GM23248 (cell line): Measurements from ENCODE around the gene PIGH. TPM values are rescaled to one million over a fixed set of nuclear protein-coding genes. Genes with fewer than 3 reads are reported as not detected.

Experiments used
- DNase-seq: peaks from one replicate; pipeline ENCODE4 v3.0.0-alpha.2; 2015
- H2AFZ ChIP-seq: fragments of 200-600 bp; sonication (generic); 2 replicates; pipeline ENCODE4 v1.6.1; 2016; ENCODE audit warnings: antibody characterized with exemption
- H3F3A ChIP-seq: fragments of 200-600 bp; sonication (generic); 2 replicates; pipeline ENCODE4 v1.6.1; 2016; ENCODE audit warnings: mild to moderate bottlenecking, antibody characterized with exemption, mixed run types; ENCODE audit not compliant: insufficient read depth
- H3K27ac ChIP-seq: fragments of 200-600 bp; sonication (generic); 2 replicates; pipeline ENCODE4 v1.5.1; 2016; ENCODE audit warnings: mild to moderate bottlenecking
- H3K27me3 ChIP-seq: fragments of 200-600 bp; sonication (generic); replicated peaks from 2 replicates; pipeline ENCODE4 v1.6.1; 2016; ENCODE audit warnings: mild to moderate bottlenecking; ENCODE audit not compliant: insufficient read depth
- H3K36me3 ChIP-seq: fragments of 200-600 bp; sonication (generic); 2 replicates; pipeline ENCODE4 v1.6.1; 2016; ENCODE audit warnings: low read depth, mild to moderate bottlenecking
- H3K4me1 ChIP-seq: fragments of 200-600 bp; sonication (generic); 2 replicates; pipeline ENCODE4 v1.6.1; 2016; ENCODE audit warnings: mild to moderate bottlenecking; ENCODE audit not compliant: insufficient read depth
- H3K4me2 ChIP-seq: fragments of 200-600 bp; sonication (generic); one replicate; pipeline ENCODE4 v1.6.1; 2016; ENCODE audit warnings: mild to moderate bottlenecking; ENCODE audit not compliant: unreplicated experiment
- H3K4me3 ChIP-seq: fragments of 200-600 bp; sonication (generic); 2 replicates; pipeline ENCODE4 v1.5.1; 2016; ENCODE audit warnings: mild to moderate bottlenecking
- H3K79me2 ChIP-seq: fragments of 200-600 bp; sonication (generic); 2 replicates; pipeline ENCODE4 v1.6.1; 2016; ENCODE audit warnings: mild to moderate bottlenecking; ENCODE audit not compliant: insufficient read depth
- H3K9ac ChIP-seq: fragments of 200-600 bp; sonication (generic); 2 replicates; pipeline ENCODE4 v1.6.1; 2016; ENCODE audit warnings: mild to moderate bottlenecking
- H3K9me2 ChIP-seq: fragments of 200-600 bp; sonication (generic); 2 replicates; pipeline ENCODE4 v1.6.1; 2016; ENCODE audit warnings: mixed run types, mild to moderate bottlenecking, moderate library complexity; ENCODE audit not compliant: insufficient read depth
- H3K9me3 ChIP-seq: fragments of 200-600 bp; sonication (generic); one replicate; pipeline ENCODE4 v1.6.1; 2017; ENCODE audit warnings: low read depth
- H4K20me1 ChIP-seq: fragments of 200-600 bp; sonication (generic); 2 replicates; pipeline ENCODE4 v1.6.0; 2016; ENCODE audit not compliant: insufficient read depth
- EZH2 ChIP-seq: fragments of 200-600 bp; sonication (generic); IDR thresholded peaks from 2 replicates; pipeline ENCODE4 v1.6.1; 2018; ENCODE audit warnings: antibody characterized with exemption, mild to moderate bottlenecking; ENCODE audit not compliant: insufficient read depth, poor library complexity, severe bottlenecking
- EZH2phosphoT487 ChIP-seq: fragments of 200-600 bp; sonication (generic); IDR thresholded peaks from 2 replicates; pipeline ENCODE4 v1.6.1; 2018; ENCODE audit warnings: antibody characterized with exemption, moderate library complexity, mild to moderate bottlenecking, low read depth; ENCODE audit not compliant: insufficient read depth
- WGBS, 2 experiments: methylation state at CpG; one replicate each; pipeline ENCODE4 v1.1.6; 2015 to 2017; ENCODE audit warnings: low lambda C conversion rate in 2 of 2, low coverage in 1 of 2; ENCODE audit errors: missing lambda C conversion rate in 2 of 2; 5-methylcytosine and 5-hydroxymethylcytosine counted together
- in situ Hi-C: fragments of 300-500 bp; cut with MboI; formaldehyde crosslinking; loops from 2 replicates; pipeline ENCODE4 v1.15.0; 2020
- polyA plus RNA-seq: library from polyadenylated mRNA; unstranded; fragments of >200 nt; fragmentation: Nextera tagmentation; extraction: Ambion mirVana; gene quantifications from 2 replicates; pipeline ENCODE4 v1.2.1, GENCODE V29; 2016
- total RNA-seq: library from RNA; depleted of rRNA; stranded (reverse); fragments of >200 nt; shearing (Covaris generic); gene quantifications from 2 replicates; pipeline ENCODE4 v1.2.3, GENCODE V29; 2014

Gene PIGH
- total and polyA plus RNA-seq, 2 experiments from 2014 or later: 10.8 to 23.4 TPM

- in situ Hi-C loops: no loop called here
- TF ChIP-seq EZH2phosphoT487 (no peak), EZH2 (no peak)
- H3F3A ChIP-seq: no peaks in the 10 kb centered on the region
- no peaks in the 10 kb centered on the region for H3K9me3 ChIP-seq
- H2AFZ ChIP-seq: no peak overlapping the region
- H3K4me1 ChIP-seq: no peaks in the 10 kb centered on the region
- no peaks in the 10 kb centered on the region for H3K79me2 ChIP-seq
- H3K4me2 ChIP-seq: no peak overlapping the region
- H3K36me3 ChIP-seq: peaks cover 18% of the 10 kb centered on the region
- 96 to 100% methylated on average over 1 of the region's 1 CpG for WGBS, 2 experiments
- no peak for DNase-seq
- H3K27ac ChIP-seq: no peak overlapping the region
- no peak overlapping the region for H3K4me3 ChIP-seq
- no peak overlapping the region for H3K9ac ChIP-seq
- no peaks in the 10 kb centered on the region for H3K27me3 ChIP-seq
- no peaks in the 10 kb centered on the region for H3K9me2 ChIP-seq
- no peaks in the 10 kb centered on the region for H4K20me1 ChIP-seq
Observed at GRCh38 chr14:67643713-67644112, 43.6 kb upstream of the PIGH start.

- no peak for DNase-seq
- no peak for TF ChIP-seq EZH2
- no peak for TF ChIP-seq EZH2phosphoT487
- Histone ChIP-seq H3K4me3 (no peak overlapping the region), H3K4me1 (no peaks in the 10 kb centered on the region), H3K9me3 (no peaks in the 10 kb centered on the region), H2AFZ (no peak overlapping the region), H3K9me2 (no peaks in the 10 kb centered on the region), H3K4me2 (no peak overlapping the region), H3K27ac (no peak overlapping the region), H4K20me1 (no peaks in the 10 kb centered on the region), H3K36me3 (peaks cover 10% of the 10 kb centered on the region; the same call in 1 of the 2 replicates), H3K79me2 (no peaks in the 10 kb centered on the region), H3F3A (no peaks in the 10 kb centered on the region), H3K9ac (no peak overlapping the region), H3K27me3 (no peaks in the 10 kb centered on the region)
- WGBS, 2 experiments: 88 to 89% methylated on average over 5 of the region's 5 CpGs
- in situ Hi-C loops: no loop called here
Observed at GRCh38 chr14:67641902-67642749, 42.1 kb upstream of the PIGH start.

- TF ChIP-seq EZH2phosphoT487 (no peak), EZH2 (no peak)
- Histone ChIP-seq H3K27ac (no peak overlapping the region), H3K9me3 (no peaks in the 10 kb centered on the region), H3K27me3 (no peaks in the 10 kb centered on the region), H3K36me3 (peaks cover 5% of the 10 kb centered on the region; the same call in 1 of the 2 replicates), H3K9me2 (no peaks in the 10 kb centered on the region), H3K4me3 (no peak overlapping the region), H4K20me1 (no peaks in the 10 kb centered on the region), H3K79me2 (no peaks in the 10 kb centered on the region), H3F3A (no peaks in the 10 kb centered on the region), H2AFZ (no peak overlapping the region), H3K9ac (no peak overlapping the region), H3K4me2 (no peak overlapping the region), H3K4me1 (peaks cover 2% of the 10 kb centered on the region; the same call in 1 of the 2 replicates)
- WGBS, 2 experiments: 95 to 97% methylated on average over 1 of the region's 1 CpG
- in situ Hi-C loops: no loop called here
- DNase-seq: no peak
Observed at GRCh38 chr14:67641480-67641879, 41.4 kb upstream of the PIGH start.

- Histone ChIP-seq H3K9ac (no peak overlapping the region), H3K27ac (no peak overlapping the region), H3K79me2 (no peaks in the 10 kb centered on the region), H3K9me3 (no peaks in the 10 kb centered on the region), H3K36me3 (no peaks in the 10 kb centered on the region), H4K20me1 (no peaks in the 10 kb centered on the region), H3F3A (no peaks in the 10 kb centered on the region), H3K4me3 (no peak overlapping the region), H3K9me2 (no peaks in the 10 kb centered on the region), H3K27me3 (no peaks in the 10 kb centered on the region), H3K4me2 (no peak overlapping the region), H2AFZ (no peak overlapping the region), H3K4me1 (peaks cover 6% of the 10 kb centered on the region; the same call in 1 of the 2 replicates)
- 97 to 100% methylated on average over 3 of the region's 3 CpGs for WGBS, 2 experiments
- DNase-seq: no peak
- in situ Hi-C loops: no loop called here
- TF ChIP-seq EZH2phosphoT487: no peak
- no peak for TF ChIP-seq EZH2
Observed at GRCh38 chr14:67638642-67639041, 38.6 kb upstream of the PIGH start.
